HepG2 (cell line): ENCODE results near the gene GSK3A. TPM values are rescaled to one million over a fixed set of nuclear protein-coding genes. Genes with fewer than 3 reads are reported as not detected.

Source experiments
- CCAR2 ChIP-seq: fragments of 200-400 bp; formaldehyde crosslinking; optimal IDR thresholded peaks from 2 replicates; pipeline ENCODE3; 2018; ENCODE audit warnings: low read depth, mild to moderate bottlenecking, low read length, moderate library complexity
- EZH2 ChIP-seq: conservative IDR thresholded peaks from 2 replicates; pipeline ENCODE4 v1.6.1; 2012; ENCODE audit warnings: mild to moderate bottlenecking, low read depth, low read length, moderate library complexity
- IKZF4 ChIP-seq: sonication (generic); formaldehyde crosslinking; IDR thresholded peaks from 2 replicates; pipeline ENCODE4 v1.5.1; 2020; ENCODE audit warnings: borderline replicate concordance, mild to moderate bottlenecking, low read depth, missing genetic modification reagents; ENCODE audit errors: not compliant biosample characterization
- KLF13 ChIP-seq: sonication (generic); formaldehyde crosslinking; IDR thresholded peaks from 2 replicates; pipeline ENCODE4 v1.4.0; 2020; ENCODE audit warnings: mild to moderate bottlenecking, missing genetic modification reagents
- MED1 ChIP-seq: sonication (generic); formaldehyde crosslinking; IDR thresholded peaks from 2 replicates; pipeline ENCODE4 v1.4.0; 2020; ENCODE audit warnings: missing genetic modification reagents
- MEIS2 ChIP-seq: sonication (generic); formaldehyde crosslinking; IDR thresholded peaks from 2 replicates; pipeline ENCODE4 v1.9.0; 2021; ENCODE audit warnings: mild to moderate bottlenecking, missing genetic modification reagents
- TAF15 ChIP-seq: fragments of 200-400 bp; formaldehyde crosslinking; IDR thresholded peaks from one replicate; pipeline ENCODE4 v1.6.1; 2018; ENCODE audit warnings: mild to moderate bottlenecking, low read depth, low read length; ENCODE audit not compliant: poor library complexity, severe bottlenecking
- TBL1XR1 ChIP-seq: fragments of 150-350 bp; IDR thresholded peaks from 2 replicates; pipeline ENCODE4 v1.6.1; 2014; ENCODE audit warnings: borderline replicate concordance, low read length; ENCODE audit not compliant: partially characterized antibody
- TCF7 ChIP-seq: sonication (generic); IDR thresholded peaks from 2 replicates; pipeline ENCODE4 v1.6.1; 2016; ENCODE audit warnings: antibody characterized with exemption, low read depth
- ZBTB38 ChIP-seq: sonication (generic); formaldehyde crosslinking; IDR thresholded peaks from 2 replicates; pipeline ENCODE4 v1.5.1; 2020; ENCODE audit warnings: mild to moderate bottlenecking, missing genetic modification reagents
- ZC3H4 ChIP-seq: sonication (generic); formaldehyde crosslinking; IDR thresholded peaks from 2 replicates; pipeline ENCODE4 v1.4.0; 2020; ENCODE audit warnings: missing genetic modification reagents, borderline replicate concordance
- ZFYVE20 ChIP-seq: sonication (generic); formaldehyde crosslinking; IDR thresholded peaks from 2 replicates; pipeline ENCODE4 v1.8.0; 2023; ENCODE audit warnings: low read depth, mild to moderate bottlenecking, moderate library complexity, missing genetic modification reagents, borderline replicate concordance
- ZMAT3 ChIP-seq: sonication (generic); formaldehyde crosslinking; conservative IDR thresholded peaks from 2 replicates; pipeline ENCODE4 v1.7.0; 2021; ENCODE audit warnings: missing genetic modification reagents
- ZNF235 ChIP-seq: sonication (generic); formaldehyde crosslinking; IDR thresholded peaks from 2 replicates; pipeline ENCODE4 v1.8.1; 2023; ENCODE audit warnings: mild to moderate bottlenecking, missing genetic modification reagents, borderline replicate concordance
- ZNF557 ChIP-seq: sonication (generic); formaldehyde crosslinking; IDR thresholded peaks from 2 replicates; pipeline ENCODE4 v1.4.0; 2020; ENCODE audit warnings: missing genetic modification reagents
- ZNF589 ChIP-seq: sonication (generic); formaldehyde crosslinking; conservative IDR thresholded peaks from 2 replicates; pipeline ENCODE4 v1.8.0; 2022; ENCODE audit warnings: mild to moderate bottlenecking, moderate library complexity, missing genetic modification reagents
- ZNF816 ChIP-seq: sonication (generic); formaldehyde crosslinking; IDR thresholded peaks from 2 replicates; pipeline ENCODE4 v1.8.0; 2022; ENCODE audit warnings: missing genetic modification reagents, mild to moderate bottlenecking, borderline replicate concordance
- polyA plus RNA-seq, 8 experiments: library from polyadenylated mRNA; depleted of rRNA in 3 of 8; stranded (reverse) in 7 of 8; unstranded in 1 of 8; fragments of >200 nt; fragmentation: Illumina TruSeq in 4 of 8; extraction: Trizol in 4 of 8; gene quantifications; 2 replicates each; pipeline versions ENCODE4 v1.2.1 to v1.2.3, GENCODE V29; 2011 to 2016; ENCODE audit warnings: low read depth in 4 of 8, missing spikeins in 1 of 8, mixed read lengths in 1 of 8; ENCODE audit not compliant: insufficient read depth in 1 of 8
- total RNA-seq, 5 experiments: library from RNA; depleted of rRNA; stranded (reverse); fragments of >200 nt; fragmentation: Illumina TruSeq; extraction: Trizol; gene quantifications; 2 replicates each; pipeline ENCODE4 v1.2.3, GENCODE V29; 2016; ENCODE audit warnings: low read depth in 1 of 5
- TF ChIP-seq, protein P1 (sequence below), 2 experiments: sonication (generic) in 1 of 2; formaldehyde crosslinking in 1 of 2; IDR thresholded peaks; 2 replicates each; pipeline versions ENCODE4 v1.4.0 to v1.6.1; 2018 to 2020; ENCODE audit warnings: missing genetic modification reagents in 2 of 2, borderline replicate concordance in 1 of 2, low read depth in 1 of 2, mild to moderate bottlenecking in 1 of 2, missing biosample characterization in 1 of 2
- TF ChIP-seq, protein P2 (sequence below): sonication (generic); formaldehyde crosslinking; IDR thresholded peaks from 2 replicates; pipeline ENCODE4 v1.4.0; 2020; ENCODE audit warnings: missing genetic modification reagents, mild to moderate bottlenecking, borderline replicate concordance
- TF ChIP-seq, protein P3 (sequence below): sonication (generic); formaldehyde crosslinking; IDR thresholded peaks from 2 replicates; pipeline ENCODE4 v1.4.0; 2020; ENCODE audit warnings: low read depth, mild to moderate bottlenecking, missing genetic modification reagents

The GSK3A gene
- total and polyA plus RNA-seq, 2 of the 13 experiments (the other 11 are each of a cell fraction or from before 2014, with no cell fraction given), result 16.9 to 52.5 TPM

DNA sequence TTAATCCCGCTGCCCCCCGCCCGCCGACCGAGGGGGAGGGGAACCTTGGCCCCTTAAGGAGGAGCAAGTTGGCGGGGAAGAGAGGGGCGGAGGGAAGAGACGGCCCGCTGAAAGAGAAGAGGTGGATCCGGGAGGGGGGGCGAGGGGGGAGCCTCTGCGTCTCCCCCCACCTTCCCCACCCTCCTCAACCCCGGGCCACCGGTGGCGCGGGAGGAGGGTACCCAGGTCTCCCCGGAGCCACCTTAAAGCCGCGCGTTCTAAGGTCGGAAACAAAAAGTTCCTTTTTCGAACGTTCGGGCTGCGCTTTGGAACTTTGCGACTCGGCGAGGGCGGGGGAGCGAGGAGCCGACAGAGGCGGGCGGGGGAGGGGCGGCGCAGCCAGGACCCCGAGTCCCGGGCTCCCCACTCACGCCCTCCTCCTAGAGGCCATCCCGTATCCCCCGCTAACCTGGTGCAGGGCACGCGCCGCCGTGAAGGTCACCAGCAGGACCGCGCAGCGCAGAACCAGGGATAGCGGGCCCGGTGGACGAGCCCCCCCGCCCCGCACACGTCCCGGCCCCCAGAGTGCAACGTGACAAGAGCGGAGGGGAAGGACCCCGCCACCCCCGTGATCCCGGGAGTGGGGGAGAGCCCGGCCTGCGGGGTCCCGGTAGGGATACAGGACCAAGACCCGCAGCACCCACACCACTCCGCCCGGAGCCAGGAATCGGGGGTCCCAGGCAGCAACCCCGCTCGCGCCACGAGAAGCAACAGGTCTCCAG is 11.9 kb upstream of the GSK3A start (continued):
- TF ChIP-seq, protein P1, sequence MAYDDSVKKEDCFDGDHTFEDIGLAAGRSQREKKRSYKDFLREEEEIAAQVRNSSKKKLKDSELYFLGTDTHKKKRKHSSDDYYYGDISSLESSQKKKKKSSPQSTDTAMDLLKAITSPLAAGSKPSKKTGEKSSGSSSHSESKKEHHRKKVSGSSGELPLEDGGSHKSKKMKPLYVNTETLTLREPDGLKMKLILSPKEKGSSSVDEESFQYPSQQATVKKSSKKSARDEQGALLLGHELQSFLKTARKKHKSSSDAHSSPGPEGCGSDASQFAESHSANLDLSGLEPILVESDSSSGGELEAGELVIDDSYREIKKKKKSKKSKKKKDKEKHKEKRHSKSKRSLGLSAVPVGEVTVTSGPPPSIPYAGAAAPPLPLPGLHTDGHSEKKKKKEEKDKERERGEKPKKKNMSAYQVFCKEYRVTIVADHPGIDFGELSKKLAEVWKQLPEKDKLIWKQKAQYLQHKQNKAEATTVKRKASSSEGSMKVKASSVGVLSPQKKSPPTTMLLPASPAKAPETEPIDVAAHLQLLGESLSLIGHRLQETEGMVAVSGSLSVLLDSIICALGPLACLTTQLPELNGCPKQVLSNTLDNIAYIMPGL (CRISPR knock-in tag; IDR thresholded peaks at IDR 0.05; ENCODE audit: borderline replicate concordance in 1 of 2, low read depth in 1 of 2), result peak; percentile 10 to 68; a peak in 1 of 4 replicates
- no peak for TF ChIP-seq ZBTB38 (CRISPR knock-in tag)
- no peak for TF ChIP-seq IKZF4 (CRISPR knock-in tag)
- TF ChIP-seq TAF15, result no peak
- peak; percentile 38 for TF ChIP-seq TBL1XR1
- peak; percentile 11; the same call in 1 of the 2 replicates for TF ChIP-seq TCF7
- no peak for TF ChIP-seq KLF13 (CRISPR knock-in tag)
- no peak for TF ChIP-seq CCAR2
- TF ChIP-seq EZH2, result no peak
- TF ChIP-seq ZMAT3, result 0 out of 2 replicates have a peak, but pooled peaks have one; percentile 49
- TF ChIP-seq, protein P2, sequence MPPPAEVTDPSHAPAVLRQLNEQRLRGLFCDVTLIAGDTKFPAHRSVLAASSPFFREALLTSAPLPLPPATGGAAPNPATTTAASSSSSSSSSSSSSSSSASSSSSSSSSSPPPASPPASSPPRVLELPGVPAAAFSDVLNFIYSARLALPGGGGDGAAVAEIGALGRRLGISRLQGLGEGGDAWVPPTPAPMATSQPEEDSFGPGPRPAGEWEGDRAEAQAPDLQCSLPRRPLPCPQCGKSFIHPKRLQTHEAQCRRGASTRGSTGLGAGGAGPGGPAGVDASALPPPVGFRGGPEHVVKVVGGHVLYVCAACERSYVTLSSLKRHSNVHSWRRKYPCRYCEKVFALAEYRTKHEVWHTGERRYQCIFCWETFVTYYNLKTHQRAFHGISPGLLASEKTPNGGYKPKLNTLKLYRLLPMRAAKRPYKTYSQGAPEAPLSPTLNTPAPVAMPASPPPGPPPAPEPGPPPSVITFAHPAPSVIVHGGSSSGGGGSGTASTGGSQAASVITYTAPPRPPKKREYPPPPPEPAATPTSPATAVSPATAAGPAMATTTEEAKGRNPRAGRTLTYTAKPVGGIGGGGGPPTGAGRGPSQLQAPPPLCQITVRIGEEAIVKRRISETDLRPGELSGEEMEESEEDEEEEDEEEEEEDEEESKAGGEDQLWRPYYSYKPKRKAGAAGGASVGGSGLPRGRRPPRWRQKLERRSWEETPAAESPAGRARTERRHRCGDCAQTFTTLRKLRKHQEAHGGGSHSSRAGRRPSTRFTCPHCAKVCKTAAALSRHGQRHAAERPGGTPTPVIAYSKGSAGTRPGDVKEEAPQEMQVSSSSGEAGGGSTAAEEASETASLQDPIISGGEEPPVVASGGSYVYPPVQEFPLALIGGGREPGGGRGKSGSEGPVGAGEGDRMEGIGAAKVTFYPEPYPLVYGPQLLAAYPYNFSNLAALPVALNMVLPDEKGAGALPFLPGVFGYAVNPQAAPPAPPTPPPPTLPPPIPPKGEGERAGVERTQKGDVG, result 0 out of 2 replicates have a peak, but pooled peaks have one; percentile 8
- peak; percentile 19; the same call in 1 of the 2 replicates for TF ChIP-seq MED1 (CRISPR knock-in tag)
- TF ChIP-seq MEIS2 (CRISPR knock-in tag), result no peak
- no peak for TF ChIP-seq ZNF816 (CRISPR knock-in tag)
- TF ChIP-seq ZFYVE20 (CRISPR knock-in tag), result no peak
- TF ChIP-seq ZNF557, result no peak
- TF ChIP-seq ZNF235, result no peak
- TF ChIP-seq ZNF589 (CRISPR knock-in tag), result no peak
- TF ChIP-seq, protein P3, sequence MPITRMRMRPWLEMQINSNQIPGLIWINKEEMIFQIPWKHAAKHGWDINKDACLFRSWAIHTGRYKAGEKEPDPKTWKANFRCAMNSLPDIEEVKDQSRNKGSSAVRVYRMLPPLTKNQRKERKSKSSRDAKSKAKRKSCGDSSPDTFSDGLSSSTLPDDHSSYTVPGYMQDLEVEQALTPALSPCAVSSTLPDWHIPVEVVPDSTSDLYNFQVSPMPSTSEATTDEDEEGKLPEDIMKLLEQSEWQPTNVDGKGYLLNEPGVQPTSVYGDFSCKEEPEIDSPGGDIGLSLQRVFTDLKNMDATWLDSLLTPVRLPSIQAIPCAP (CRISPR knock-in tag), result no peak
- TF ChIP-seq ZC3H4 (CRISPR knock-in tag), result 0 out of 2 replicates have a peak, but pooled peaks have one; percentile 68
